HFF-Myc (cell line): ENCODE data around the gene EPHA2.

Experiments used
- DNase-seq: peaks from one replicate; pipeline ENCODE4 v3.0.0-alpha.2; 2011; ENCODE audit warnings: low read depth; ENCODE audit errors: extremely low read depth
- H3K4me3 ChIP-seq: replicated peaks from 2 replicates; pipeline ENCODE4 v1.5.1; 2011; ENCODE audit warnings: low read depth, mild to moderate bottlenecking, control low read depth, low read length
- TF ChIP-seq, protein P1 (sequence below): IDR thresholded peaks from 2 replicates; pipeline ENCODE4 v1.5.1; 2012; ENCODE audit warnings: mild to moderate bottlenecking, low read depth, low read length, control low read depth; ENCODE audit errors: missing control alignments

The EPHA2 gene

DNA sequence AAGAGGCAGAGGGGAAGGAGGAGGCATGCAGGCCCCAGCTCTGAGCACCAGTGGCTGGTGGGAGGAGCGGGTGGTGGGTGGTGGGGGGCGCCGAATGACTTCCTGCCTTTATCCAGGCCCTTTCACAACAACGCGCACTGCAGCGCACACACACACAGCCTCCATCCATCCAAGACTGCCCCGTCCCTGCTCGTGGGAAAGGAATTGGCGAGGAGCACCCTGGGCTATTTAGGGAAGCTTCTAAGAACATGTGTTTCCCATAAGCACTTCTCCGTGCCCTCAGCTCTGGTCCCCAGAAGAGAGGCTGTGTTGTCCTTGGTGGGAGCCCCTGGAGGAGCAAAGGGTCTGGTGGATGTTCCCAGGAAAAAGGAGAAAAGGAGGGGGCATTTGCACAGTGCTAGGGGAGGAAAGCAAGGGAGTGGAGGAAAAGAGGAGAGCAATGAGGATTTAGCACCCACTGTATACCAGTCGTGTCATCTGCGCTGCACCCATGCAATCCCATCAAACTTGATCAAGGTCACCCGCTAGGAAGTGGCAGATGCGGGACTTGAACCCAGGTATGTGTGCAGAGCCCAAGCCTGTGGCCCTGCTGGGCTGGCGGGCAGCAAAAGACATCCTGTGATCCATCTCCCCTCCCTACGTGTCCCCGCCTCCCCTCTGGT, 28.1 kb downstream of the EPHA2 start:
- H3K4me3 ChIP-seq = no peak overlapping the region
- TF ChIP-seq, protein P1, sequence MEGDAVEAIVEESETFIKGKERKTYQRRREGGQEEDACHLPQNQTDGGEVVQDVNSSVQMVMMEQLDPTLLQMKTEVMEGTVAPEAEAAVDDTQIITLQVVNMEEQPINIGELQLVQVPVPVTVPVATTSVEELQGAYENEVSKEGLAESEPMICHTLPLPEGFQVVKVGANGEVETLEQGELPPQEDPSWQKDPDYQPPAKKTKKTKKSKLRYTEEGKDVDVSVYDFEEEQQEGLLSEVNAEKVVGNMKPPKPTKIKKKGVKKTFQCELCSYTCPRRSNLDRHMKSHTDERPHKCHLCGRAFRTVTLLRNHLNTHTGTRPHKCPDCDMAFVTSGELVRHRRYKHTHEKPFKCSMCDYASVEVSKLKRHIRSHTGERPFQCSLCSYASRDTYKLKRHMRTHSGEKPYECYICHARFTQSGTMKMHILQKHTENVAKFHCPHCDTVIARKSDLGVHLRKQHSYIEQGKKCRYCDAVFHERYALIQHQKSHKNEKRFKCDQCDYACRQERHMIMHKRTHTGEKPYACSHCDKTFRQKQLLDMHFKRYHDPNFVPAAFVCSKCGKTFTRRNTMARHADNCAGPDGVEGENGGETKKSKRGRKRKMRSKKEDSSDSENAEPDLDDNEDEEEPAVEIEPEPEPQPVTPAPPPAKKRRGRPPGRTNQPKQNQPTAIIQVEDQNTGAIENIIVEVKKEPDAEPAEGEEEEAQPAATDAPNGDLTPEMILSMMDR = no peak
- no peak for DNase-seq

DNA sequence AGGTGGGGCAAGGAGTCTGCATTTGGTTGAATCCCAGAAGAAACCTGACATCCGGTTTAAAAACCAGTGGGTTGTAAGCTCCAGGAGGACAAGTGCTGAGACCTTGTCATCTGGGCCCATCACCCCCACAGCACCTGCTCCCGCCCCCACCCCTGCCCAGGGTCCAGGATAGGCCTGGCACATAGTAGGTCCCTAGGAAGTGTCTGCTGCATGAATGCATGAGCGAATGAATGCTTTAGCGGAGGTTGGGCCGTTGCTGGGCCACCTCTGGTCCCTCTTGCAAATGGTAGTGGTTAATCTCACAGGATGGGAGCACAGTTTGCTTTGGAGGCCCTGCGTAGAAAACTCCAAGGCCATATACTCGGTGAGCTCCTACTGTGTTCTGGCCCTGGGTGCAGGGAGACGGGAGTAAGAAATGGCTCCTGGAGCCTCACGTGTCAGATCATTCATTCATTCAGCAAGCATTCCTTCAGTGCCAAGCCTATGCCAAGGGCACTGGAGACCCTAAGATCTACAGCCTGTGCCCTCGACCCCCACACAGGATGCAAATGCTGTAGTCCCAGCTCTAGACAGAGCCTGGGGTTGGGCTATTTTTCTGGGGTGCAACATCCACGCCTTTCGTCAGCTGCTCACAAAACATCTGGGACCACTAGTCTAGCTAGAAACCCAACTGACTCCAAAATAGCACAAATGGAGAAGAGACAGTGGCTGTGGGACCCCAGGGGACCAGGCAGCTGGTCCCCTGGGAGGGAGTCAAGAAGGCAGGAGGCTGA, 28.9 kb downstream of the EPHA2 start:
- no peak overlapping the region for H3K4me3 ChIP-seq
- TF ChIP-seq, protein P1 = no peak
- DNase-seq = no peak

DNA sequence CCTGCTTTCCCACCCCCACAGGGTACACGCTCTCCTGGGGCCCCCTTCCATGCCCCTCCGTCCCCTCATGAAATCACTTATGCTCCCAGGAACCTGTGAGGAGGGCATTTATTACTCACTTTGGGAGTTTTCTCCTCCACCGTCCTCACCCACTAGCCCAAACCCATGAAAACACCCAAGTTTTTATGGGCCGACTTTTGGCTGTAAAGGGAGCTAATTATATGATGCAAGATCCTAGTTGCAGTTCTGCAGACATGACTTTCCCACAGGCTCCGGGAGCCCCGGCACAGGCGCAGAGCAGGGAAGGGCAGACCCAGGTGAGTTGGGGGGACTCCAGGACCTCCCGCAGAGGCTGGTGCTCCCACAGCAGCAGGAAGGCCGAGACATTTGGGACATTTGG, 29.7 kb downstream of the EPHA2 start:
- no peak for DNase-seq
- no peak overlapping the region for H3K4me3 ChIP-seq
- TF ChIP-seq, protein P1 = no peak

DNA sequence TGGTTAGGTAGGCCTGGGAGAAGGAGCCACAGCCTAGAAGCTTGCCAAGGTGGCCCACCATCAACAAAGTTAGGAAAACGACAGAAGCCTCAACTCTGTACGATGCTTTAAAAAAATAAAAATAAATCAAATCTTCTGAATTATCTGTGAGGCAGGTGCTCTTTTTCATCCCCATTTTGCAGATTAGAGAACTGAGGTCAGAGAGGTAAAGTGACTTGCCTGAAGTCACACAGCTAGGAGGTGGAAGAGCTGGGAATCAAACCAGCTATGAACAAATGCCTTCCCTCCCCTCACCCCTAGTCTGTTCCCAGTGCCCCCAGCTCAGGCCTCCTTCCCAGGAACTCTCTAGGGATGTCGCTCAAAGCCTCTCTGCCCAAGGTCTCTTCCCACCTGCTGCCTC, 30.4 kb downstream of the EPHA2 start:
- TF ChIP-seq, protein P1 = no peak
- H3K4me3 ChIP-seq = no peak overlapping the region
- no peak for DNase-seq

DNA sequence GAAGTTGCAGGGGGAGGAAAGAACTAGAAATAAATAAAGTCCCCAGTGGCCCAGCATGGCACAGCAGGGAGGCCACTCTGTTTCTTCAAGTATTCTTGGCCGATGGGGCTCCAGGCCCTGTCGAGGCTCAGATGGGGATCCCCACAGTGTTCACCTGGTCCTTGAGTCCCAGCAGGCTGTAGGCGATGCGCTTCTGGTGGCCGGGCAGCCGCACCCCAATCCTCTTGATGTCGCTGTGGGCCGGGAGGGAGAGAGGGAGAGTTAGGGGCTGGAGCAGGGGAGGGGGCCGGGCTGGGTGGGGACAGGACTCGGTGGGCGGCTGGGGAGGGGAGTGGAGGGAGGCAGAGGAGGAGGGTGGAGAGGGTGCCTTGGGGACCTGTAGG, 30.8 kb downstream of the EPHA2 start:
- H3K4me3 ChIP-seq = no peak overlapping the region
- TF ChIP-seq, protein P1 = no peak
- DNase-seq = no peak

DNA sequence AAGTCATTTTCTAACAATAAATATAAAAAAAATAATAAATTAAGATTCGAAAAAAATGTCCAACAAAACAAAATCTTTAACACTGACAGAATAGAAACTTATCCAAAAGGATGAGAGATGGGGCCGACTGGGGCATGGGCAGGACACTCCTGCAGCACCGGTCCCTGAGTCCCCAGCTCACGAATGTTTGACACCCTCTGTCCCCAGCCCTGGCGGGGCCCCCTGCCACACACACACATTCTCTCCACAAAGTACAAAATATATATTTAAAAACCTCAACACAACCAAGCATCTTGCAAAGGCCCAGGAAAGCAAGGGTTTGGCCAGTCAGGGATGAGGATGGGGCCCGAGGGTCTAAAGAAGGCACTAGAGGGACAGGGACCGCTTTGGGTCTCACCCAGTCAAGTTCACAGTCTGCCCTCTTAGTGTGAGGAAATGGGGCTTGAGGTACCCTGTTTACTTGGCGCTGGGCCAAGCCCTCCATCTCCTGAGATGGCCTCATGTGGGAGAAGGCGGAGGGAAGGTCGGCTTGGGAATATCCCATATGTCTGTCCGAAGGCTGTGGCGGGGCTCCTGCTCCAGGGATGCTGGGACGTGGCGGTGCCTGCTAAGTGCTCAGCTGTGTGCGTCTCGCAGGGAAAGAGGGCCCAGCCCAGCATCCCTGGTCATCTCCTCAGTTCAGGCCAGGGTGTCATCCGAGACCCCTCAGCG, 31.3 kb downstream of the EPHA2 start:
- DNase-seq = no peak
- no peak overlapping the region for H3K4me3 ChIP-seq
- TF ChIP-seq, protein P1 = no peak
